GM19023 (cell line): ENCODE data around the gene AIF1L.
A peak's percentile ranks its signal among the peaks of the same experiment; 100 is the strongest.
"Not testable (repeated sequence)": the region's sequence is repeated elsewhere in the genome, so short reads cannot be mapped to it uniquely, and the experiment has no call there.

ENCODE experiments used
- ATAC-seq: cut with Tn5 transposase; IDR thresholded peaks from one replicate; pipeline ENCODE4 v1.9.1; 2021; ENCODE audit warnings: mild to moderate bottlenecking, moderate library complexity; ENCODE audit not compliant: unreplicated experiment

AIF1L gene

GRCh38 chr9:131117762-131118145, 21.4 kb downstream of the AIF1L start:
- no peak for ATAC-seq

- ATAC-seq = no peak
Observed at GRCh38 chr9:131119600-131119999, 23.3 kb downstream of the AIF1L start.

GRCh38 chr9:131120620-131121228, 24.4 kb downstream of the AIF1L start:
- no peak for ATAC-seq

GRCh38 chr9:131121346-131121745, 25.0 kb downstream of the AIF1L start:
- no peak for ATAC-seq

GRCh38 chr9:131122158-131122557, 25.8 kb downstream of the AIF1L start:
- no peak for ATAC-seq

- no peak for ATAC-seq
Observed at GRCh38 chr9:131125038-131125287, 28.6 kb downstream of the AIF1L start.

- peak; percentile 96 for ATAC-seq
Observed at GRCh38 chr9:131125288-131126058, 29.1 kb downstream of the AIF1L start, which contains the start of gene NUP214. NUP214 (plus strand) TSS chr9:131125586; CDS start chr9:131125705, 119 bp downstream.

GRCh38 chr9:131126059-131126426, 29.7 kb downstream of the AIF1L start:
- no peak for ATAC-seq

GRCh38 chr9:131129183-131129582, 32.9 kb downstream of the AIF1L start:
- no peak for ATAC-seq

GRCh38 chr9:131138676-131139075, 42.3 kb downstream of the AIF1L start:
- no peak for ATAC-seq

- ATAC-seq = no peak
Observed at GRCh38 chr9:131140112-131140511, 43.8 kb downstream of the AIF1L start.

- ATAC-seq = no peak
Observed at GRCh38 chr9:131140550-131140949, 44.2 kb downstream of the AIF1L start.

- ATAC-seq = no peak
Observed at GRCh38 chr9:131142160-131142559, 45.8 kb downstream of the AIF1L start.

GRCh38 chr9:131144201-131144600, 47.9 kb downstream of the AIF1L start:
- no peak for ATAC-seq

- ATAC-seq = no peak
Observed at GRCh38 chr9:131145245-131145644, 48.9 kb downstream of the AIF1L start.

- ATAC-seq = no peak
Observed at GRCh38 chr9:131146186-131146585, 49.9 kb downstream of the AIF1L start.

GRCh38 chr9:131148276-131148675, 51.9 kb downstream of the AIF1L start:
- no peak for ATAC-seq

- no peak for ATAC-seq
Observed at GRCh38 chr9:131148966-131149687, 52.8 kb downstream of the AIF1L start.

GRCh38 chr9:131149688-131150053, 53.3 kb downstream of the AIF1L start:
- no peak for ATAC-seq

GRCh38 chr9:131153595-131153994, 57.3 kb downstream of the AIF1L start:
- no peak for ATAC-seq

GRCh38 chr9:131158673-131159072, 62.3 kb downstream of the AIF1L start:
- ATAC-seq = not testable (repeated sequence)

- no peak for ATAC-seq
Observed at GRCh38 chr9:131160416-131161112, 64.2 kb downstream of the AIF1L start.
